ENCODE data around the gene SMARCD3. TPM values are rescaled to one million over a fixed set of nuclear protein-coding genes. Genes with fewer than 3 reads are reported as not detected.

Gene SMARCD3
- total and polyA plus RNA-seq, 2 donors from 2014 or later: 46.4 to 52.5 TPM

- intact Hi-C loops (cut with DNase I): no loop called here
- Histone ChIP-seq H3K9ac (ENCODE audit: low read length in 3 of 3) (no peak overlapping the region), H3K4me1 (ENCODE audit: control insufficient read depth in 2 of 3, insufficient read depth in 2 of 3, low read depth in 1 of 3, low read length in 3 of 3) (no peaks in the 10 kb centered on the region), H3K27ac (ENCODE audit: low read depth in 2 of 2, low read length in 2 of 2) (no peak overlapping the region), H3K27me3 (ENCODE audit: control insufficient read depth, insufficient read depth, low read length) (no peaks in the 10 kb centered on the region), H3K4me3 (ENCODE audit: low read length in 3 of 3) (no peak overlapping the region), H3K36me3 (ENCODE audit: control insufficient read depth in 2 of 3, insufficient read depth in 3 of 3, low read length in 3 of 3) (no peaks in the 10 kb centered on the region), H3K9me3 (ENCODE audit: control insufficient read depth in 2 of 3, insufficient read depth in 1 of 3, low read length in 3 of 3) (no peaks in the 10 kb centered on the region)
- FAIRE-seq (no peak), DNase-seq (no peak)
- no peak for TF ChIP-seq CTCF (IDR thresholded peaks at IDR 0.05; ENCODE audit: borderline replicate concordance, extremely low read depth, insufficient read depth)
Measured at GRCh38 chr7:151291206-151291605, 42.7 kb upstream of the SMARCD3 start.

DNA sequence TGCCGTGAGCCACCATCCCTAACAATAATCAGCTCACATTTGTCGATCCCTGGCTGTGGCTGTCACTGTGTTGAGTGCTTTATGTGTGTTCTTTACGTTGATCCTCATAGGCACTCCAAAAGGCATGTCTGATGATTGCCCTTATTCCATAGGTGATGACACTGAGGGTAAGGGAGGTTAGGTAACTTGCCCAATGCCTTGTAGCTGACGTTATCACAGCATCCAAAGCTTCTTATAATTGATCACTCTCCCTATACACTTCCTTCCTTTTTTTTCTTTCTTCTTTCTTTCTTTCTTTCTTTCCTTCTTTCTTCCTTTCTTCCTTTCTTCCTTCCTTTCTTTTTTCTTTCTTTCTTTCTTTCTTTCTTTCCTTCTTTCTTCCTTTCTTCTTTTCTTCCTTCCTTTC, 41.9 kb upstream of the SMARCD3 start:
- TF ChIP-seq CTCF (IDR thresholded peaks at IDR 0.05; ENCODE audit: borderline replicate concordance, extremely low read depth, insufficient read depth): no peak
- no peak for FAIRE-seq
- DNase-seq: no peak
- Histone ChIP-seq H3K36me3 (ENCODE audit: control insufficient read depth in 2 of 3, insufficient read depth in 3 of 3, low read length in 3 of 3) (no peaks in the 10 kb centered on the region), H3K4me1 (ENCODE audit: control insufficient read depth in 2 of 3, insufficient read depth in 2 of 3, low read depth in 1 of 3, low read length in 3 of 3) (no peaks in the 10 kb centered on the region), H3K9ac (ENCODE audit: low read length in 3 of 3) (no peak overlapping the region), H3K27me3 (ENCODE audit: control insufficient read depth, insufficient read depth, low read length) (no peaks in the 10 kb centered on the region), H3K27ac (ENCODE audit: low read depth in 2 of 2, low read length in 2 of 2) (no peak overlapping the region), H3K9me3 (ENCODE audit: control insufficient read depth in 2 of 3, insufficient read depth in 1 of 3, low read length in 3 of 3) (no peaks in the 10 kb centered on the region), H3K4me3 (ENCODE audit: low read length in 3 of 3) (no peak overlapping the region)
- intact Hi-C loops (cut with DNase I): no loop called here

GRCh38 chr7:151289891-151290290, 41.4 kb upstream of the SMARCD3 start:
- H3K9ac ChIP-seq (ENCODE audit: low read length in 3 of 3): no peak overlapping the region
- no peak for TF ChIP-seq CTCF (IDR thresholded peaks at IDR 0.05; ENCODE audit: borderline replicate concordance, extremely low read depth, insufficient read depth)
- no peaks in the 10 kb centered on the region for H3K9me3 ChIP-seq (ENCODE audit: control insufficient read depth in 2 of 3, insufficient read depth in 1 of 3, low read length in 3 of 3)
- H3K36me3 ChIP-seq (ENCODE audit: control insufficient read depth in 2 of 3, insufficient read depth in 3 of 3, low read length in 3 of 3): no peaks in the 10 kb centered on the region
- H3K4me1 ChIP-seq (ENCODE audit: control insufficient read depth in 2 of 3, insufficient read depth in 2 of 3, low read depth in 1 of 3, low read length in 3 of 3): no peaks in the 10 kb centered on the region
- no peak overlapping the region for H3K27ac ChIP-seq (ENCODE audit: low read depth in 2 of 2, low read length in 2 of 2)
- no peak for DNase-seq
- intact Hi-C loops (cut with DNase I): no loop called here
- no peak for FAIRE-seq
- no peak overlapping the region for H3K4me3 ChIP-seq (ENCODE audit: low read length in 3 of 3)
- H3K27me3 ChIP-seq (ENCODE audit: control insufficient read depth, insufficient read depth, low read length): no peaks in the 10 kb centered on the region

- no peak overlapping the region for H3K4me3 ChIP-seq (ENCODE audit: low read length in 3 of 3)
- intact Hi-C loops (cut with DNase I): no loop called here
- H3K36me3 ChIP-seq (ENCODE audit: control insufficient read depth in 2 of 3, insufficient read depth in 3 of 3, low read length in 3 of 3): no peaks in the 10 kb centered on the region
- no peak overlapping the region for H3K27ac ChIP-seq (ENCODE audit: low read depth in 2 of 2, low read length in 2 of 2)
- H3K9me3 ChIP-seq (ENCODE audit: control insufficient read depth in 2 of 3, insufficient read depth in 1 of 3, low read length in 3 of 3): no peaks in the 10 kb centered on the region
- H3K27me3 ChIP-seq (ENCODE audit: control insufficient read depth, insufficient read depth, low read length): no peaks in the 10 kb centered on the region
- DNase-seq (no peak), FAIRE-seq (no peak)
- no peak for TF ChIP-seq CTCF (IDR thresholded peaks at IDR 0.05; ENCODE audit: borderline replicate concordance, extremely low read depth, insufficient read depth)
- no peaks in the 10 kb centered on the region for H3K4me1 ChIP-seq (ENCODE audit: control insufficient read depth in 2 of 3, insufficient read depth in 2 of 3, low read depth in 1 of 3, low read length in 3 of 3)
- H3K9ac ChIP-seq (ENCODE audit: low read length in 3 of 3): no peak overlapping the region
Measured at GRCh38 chr7:151286148-151286547, 37.7 kb upstream of the SMARCD3 start.

Measured in kidney (tissue), 14 donors.